WTC11 (cell line): ENCODE results near the gene ENDOV. TPM values are rescaled to one million over a fixed set of nuclear protein-coding genes. Genes with fewer than 3 reads are reported as not detected.

ENCODE experiments used
- ATAC-seq: fragments of 200-7000 bp; cut with Tn5 transposase; 2 replicates; pipeline ENCODE4 v1.10.0; 2021; ENCODE audit warnings: mild to moderate bottlenecking, moderate library complexity
- CTCF ChIA-PET: fragments of 300-600 bp; sonication (Branson Sonifier 250); formaldehyde crosslinking; loops from one replicate; lab custom pipeline; 2021; ENCODE audit warnings: antibody characterized with exemption; lab: Charles Lee
- POLR2A ChIA-PET: fragments of 350-600 bp; sonication (Branson Sonifier 250); formaldehyde crosslinking; loops from one replicate; lab custom pipeline; 2021; ENCODE audit warnings: antibody characterized with exemption; lab: Charles Lee
- DNase-seq: peaks from one replicate; pipeline ENCODE4 v3.0.0; 2021; ENCODE audit warnings: low spot score
- H3K27ac Mint-ChIP-seq: 2 replicates; pipeline ENCODE4 v1.8.0; 2021; ENCODE audit warnings: mixed read lengths
- H3K27me3 Mint-ChIP-seq: 2 replicates; pipeline ENCODE4 v1.8.0; 2021; ENCODE audit warnings: low read depth, mild to moderate bottlenecking, moderate library complexity, mixed read lengths
- H3K36me3 Mint-ChIP-seq: 2 replicates; pipeline ENCODE4 v1.8.0; 2021; ENCODE audit warnings: mixed read lengths
- H3K4me1 Mint-ChIP-seq: 2 replicates; pipeline ENCODE4 v1.8.0; 2022; ENCODE audit warnings: mixed read lengths
- H3K4me3 Mint-ChIP-seq: 2 replicates; pipeline ENCODE4 v1.8.0; 2021; ENCODE audit warnings: mild to moderate bottlenecking, moderate library complexity, mixed read lengths
- H3K9me3 Mint-ChIP-seq: 2 replicates; pipeline ENCODE4 v1.8.0; 2021; ENCODE audit warnings: mixed read lengths
- AR ChIP-seq: fragments of 250-450 bp; sonication (Bioruptor Pico); IDR thresholded peaks from 2 replicates; pipeline ENCODE4 v1.9.0; 2021; ENCODE audit warnings: mild to moderate bottlenecking
- ATF6 ChIP-seq: sonication (generic); formaldehyde crosslinking; IDR thresholded peaks from 2 replicates; pipeline ENCODE4 v1.8.1; 2023; ENCODE audit warnings: mild to moderate bottlenecking, missing genetic modification reagents
- CREM ChIP-seq: sonication (generic); formaldehyde crosslinking; IDR thresholded peaks from 2 replicates; pipeline ENCODE4 v1.8.1; 2022; ENCODE audit warnings: mild to moderate bottlenecking, missing genetic modification reagents, moderate library complexity
- E2F1 ChIP-seq: sonication (generic); formaldehyde crosslinking; IDR thresholded peaks from 2 replicates; pipeline ENCODE4 v1.8.0; 2022; ENCODE audit warnings: mild to moderate bottlenecking, missing genetic modification reagents
- ERG ChIP-seq: fragments of 250-450 bp; sonication (Bioruptor Pico); IDR thresholded peaks from 2 replicates; pipeline ENCODE4 v1.8.0; 2021; ENCODE audit warnings: mild to moderate bottlenecking
- FOXP1 ChIP-seq: sonication (generic); formaldehyde crosslinking; IDR thresholded peaks from 2 replicates; pipeline ENCODE4 v1.8.0; 2022; ENCODE audit warnings: missing genetic modification reagents, mild to moderate bottlenecking, moderate library complexity, borderline replicate concordance
- GRHL2 ChIP-seq: fragments of 250-450 bp; sonication (Bioruptor Pico); IDR thresholded peaks from 2 replicates; pipeline ENCODE4 v1.8.0; 2022; ENCODE audit warnings: mild to moderate bottlenecking, moderate library complexity; ENCODE audit not compliant: insufficient replicate concordance, severe bottlenecking
- HMGA2 ChIP-seq: fragments of 250-450 bp; sonication (Bioruptor Pico); IDR thresholded peaks from 2 replicates; pipeline ENCODE4 v1.4.0; 2021; ENCODE audit warnings: mild to moderate bottlenecking, moderate library complexity
- IRF2 ChIP-seq: sonication (generic); formaldehyde crosslinking; IDR thresholded peaks from 2 replicates; pipeline ENCODE4 v1.8.0; 2022; ENCODE audit warnings: low read depth, missing genetic modification reagents, borderline replicate concordance
- MXD4 ChIP-seq: fragments of 250-450 bp; sonication (Bioruptor Pico); IDR thresholded peaks from 2 replicates; pipeline ENCODE4 v1.8.0; 2021; ENCODE audit warnings: mild to moderate bottlenecking, moderate library complexity, borderline replicate concordance
- NFATC4 ChIP-seq: fragments of 250-450 bp; sonication (Bioruptor Pico); IDR thresholded peaks from 2 replicates; pipeline ENCODE4 v1.9.0; 2021; ENCODE audit warnings: mild to moderate bottlenecking
- OVOL2 ChIP-seq: fragments of 250-450 bp; sonication (Bioruptor Pico); IDR thresholded peaks from 2 replicates; pipeline ENCODE4 v1.9.0; 2021; ENCODE audit warnings: mild to moderate bottlenecking, borderline replicate concordance
- PREB ChIP-seq: sonication (generic); formaldehyde crosslinking; IDR thresholded peaks from 2 replicates; pipeline ENCODE4 v1.8.1; 2022; ENCODE audit warnings: mild to moderate bottlenecking, missing genetic modification reagents, moderate library complexity, borderline replicate concordance
- STAT6 ChIP-seq: sonication (generic); formaldehyde crosslinking; conservative IDR thresholded peaks from 2 replicates; pipeline ENCODE4 v1.8.1; 2023; ENCODE audit warnings: mild to moderate bottlenecking, low read depth, missing genetic modification reagents, moderate library complexity
- TP53 ChIP-seq: sonication (generic); formaldehyde crosslinking; IDR thresholded peaks from 2 replicates; pipeline ENCODE4 v1.8.1; 2023; ENCODE audit warnings: mild to moderate bottlenecking, missing genetic modification reagents
- ZBTB21 ChIP-seq: sonication (generic); formaldehyde crosslinking; IDR thresholded peaks from 2 replicates; pipeline ENCODE4 v1.8.1; 2023; ENCODE audit warnings: mild to moderate bottlenecking, missing genetic modification reagents, borderline replicate concordance
- ZNF281 ChIP-seq: sonication (generic); formaldehyde crosslinking; IDR thresholded peaks from 2 replicates; pipeline ENCODE4 v1.8.0; 2023; ENCODE audit warnings: mild to moderate bottlenecking, missing genetic modification reagents
- total RNA-seq: library from RNA; stranded (reverse); gene quantifications from 3 replicates; pipeline ENCODE4 v1.2.3, GENCODE V29; 2021

The ENDOV gene
- total RNA-seq, 1 experiment from 2014 or later: 25.2 TPM

GRCh38 chr17:80460429-80460834 lies 45.5 kb downstream of the ENDOV start (continued):
- TF ChIP-seq STAT6 (CRISPR knock-in tag) (no peak), IRF2 (CRISPR knock-in tag) (no peak), GRHL2 (no peak), E2F1 (CRISPR knock-in tag) (no peak)
- TF ChIP-seq, all 79 proteins: peak for 0

- POLR2A ChIA-PET: interaction anchor here (0.7 kb wide), 1 partner anchor 30 kb away, joined by 3 read pairs; no protein-coding TSS in a partner anchor
- Mint-ChIP-seq H3K9me3 (no peaks in the 10 kb centered on the region), H3K27me3 (peaks cover 34% of the 10 kb centered on the region), H3K4me3 (no peak overlapping the region), H3K27ac (no peak overlapping the region), H3K36me3 (no peaks in the 10 kb centered on the region), H3K4me1 (no peaks in the 10 kb centered on the region)
- ATAC-seq: peak; percentile 47
- DNase-seq: no peak
- CTCF ChIA-PET: interaction anchor here (0.8 kb wide), 1 partner anchor 34 kb away, joined by 3 read pairs; no protein-coding TSS in a partner anchor
- TF ChIP-seq FOXP1 (CRISPR knock-in tag) (no peak), MXD4 (CRISPR knock-in tag) (no peak), ATF6 (CRISPR knock-in tag) (no peak), ZNF281 (CRISPR knock-in tag) (no peak), OVOL2 (CRISPR knock-in tag) (no peak), CREM (CRISPR knock-in tag) (no peak), STAT6 (CRISPR knock-in tag) (no peak), PREB (no peak), ZBTB21 (CRISPR knock-in tag) (no peak), IRF2 (CRISPR knock-in tag) (no peak), NFATC4 (CRISPR knock-in tag) (no peak), TP53 (no peak), AR (no peak), ERG (CRISPR knock-in tag) (no peak), HMGA2 (CRISPR knock-in tag) (no peak)
Observed at GRCh38 chr17:80461528-80462160, 46.7 kb downstream of the ENDOV start.
